SW480 (cell line): ENCODE measurements around the gene PMPCA.
"Not testable (repeated sequence)": the region's sequence is repeated elsewhere in the genome, so short reads cannot be mapped to it uniquely, and the experiment has no call there.

Source experiments
- DNase-seq: peaks from one replicate; pipeline ENCODE4 v3.0.0-alpha.2; 2016; ENCODE audit warnings: low spot score

Gene PMPCA

GRCh38 chr9:136394312-136395019 is 16.0 kb upstream of the PMPCA start:
- no peak for DNase-seq

GRCh38 chr9:136395020-136395340 is 15.5 kb upstream of the PMPCA start:
- no peak for DNase-seq

GRCh38 chr9:136395345-136396218 is 14.9 kb upstream of the PMPCA start:
- no peak for DNase-seq

GRCh38 chr9:136396219-136396515 is 14.3 kb upstream of the PMPCA start:
- DNase-seq = no peak

GRCh38 chr9:136397643-136398042 is 12.8 kb upstream of the PMPCA start:
- DNase-seq = no peak

- no peak for DNase-seq
Observed at GRCh38 chr9:136398286-136398685, 12.2 kb upstream of the PMPCA start.

- no peak for DNase-seq
Observed at GRCh38 chr9:136399176-136400037, 11.1 kb upstream of the PMPCA start.

- peak; percentile 86 for DNase-seq
Observed at GRCh38 chr9:136400038-136400834, 10.2 kb upstream of the PMPCA start, which contains the start of gene SNAPC4. SNAPC4 (minus strand) TSS chr9:136400170; CDS start chr9:136398428, 1,742 bp downstream.

GRCh38 chr9:136401173-136401922 is 9.1 kb upstream of the PMPCA start:
- no peak for DNase-seq

- no peak for DNase-seq
Observed at GRCh38 chr9:136402067-136402466, 8.4 kb upstream of the PMPCA start.

GRCh38 chr9:136403538-136403914 is 6.9 kb upstream of the PMPCA start:
- DNase-seq = no peak

GRCh38 chr9:136403915-136404800 is 6.3 kb upstream of the PMPCA start:
- DNase-seq = no peak

GRCh38 chr9:136404801-136405136 is 5.7 kb upstream of the PMPCA start:
- DNase-seq = no peak

GRCh38 chr9:136405481-136405880 is 5.0 kb upstream of the PMPCA start:
- no peak for DNase-seq

- DNase-seq = not testable (repeated sequence)
Observed at GRCh38 chr9:136405904-136406303, 4.6 kb upstream of the PMPCA start.

GRCh38 chr9:136407061-136407460 is 3.4 kb upstream of the PMPCA start:
- not testable (repeated sequence) for DNase-seq

- no peak for DNase-seq
Observed at GRCh38 chr9:136407911-136408310, 2.5 kb upstream of the PMPCA start.

GRCh38 chr9:136409557-136410455 is 652 bp upstream of the PMPCA start:
- no peak for DNase-seq

GRCh38 chr9:136411378-136411777 is 920 bp downstream of the PMPCA start:
- no peak for DNase-seq
